ENCODE measurements around the gene FAM156A. TPM values are rescaled to one million over a fixed set of nuclear protein-coding genes. Genes with fewer than 3 reads are reported as not detected.
A peak's percentile ranks its signal among the peaks of the same experiment; 100 is the strongest.
"Not testable (repeated sequence)": the region's sequence is repeated elsewhere in the genome, so short reads cannot be mapped to it uniquely, and the experiment has no call there.

Gene FAM156A
- total RNA-seq, 2 experiments from 2014 or later: 22.7 to 23.7 TPM

DNA sequence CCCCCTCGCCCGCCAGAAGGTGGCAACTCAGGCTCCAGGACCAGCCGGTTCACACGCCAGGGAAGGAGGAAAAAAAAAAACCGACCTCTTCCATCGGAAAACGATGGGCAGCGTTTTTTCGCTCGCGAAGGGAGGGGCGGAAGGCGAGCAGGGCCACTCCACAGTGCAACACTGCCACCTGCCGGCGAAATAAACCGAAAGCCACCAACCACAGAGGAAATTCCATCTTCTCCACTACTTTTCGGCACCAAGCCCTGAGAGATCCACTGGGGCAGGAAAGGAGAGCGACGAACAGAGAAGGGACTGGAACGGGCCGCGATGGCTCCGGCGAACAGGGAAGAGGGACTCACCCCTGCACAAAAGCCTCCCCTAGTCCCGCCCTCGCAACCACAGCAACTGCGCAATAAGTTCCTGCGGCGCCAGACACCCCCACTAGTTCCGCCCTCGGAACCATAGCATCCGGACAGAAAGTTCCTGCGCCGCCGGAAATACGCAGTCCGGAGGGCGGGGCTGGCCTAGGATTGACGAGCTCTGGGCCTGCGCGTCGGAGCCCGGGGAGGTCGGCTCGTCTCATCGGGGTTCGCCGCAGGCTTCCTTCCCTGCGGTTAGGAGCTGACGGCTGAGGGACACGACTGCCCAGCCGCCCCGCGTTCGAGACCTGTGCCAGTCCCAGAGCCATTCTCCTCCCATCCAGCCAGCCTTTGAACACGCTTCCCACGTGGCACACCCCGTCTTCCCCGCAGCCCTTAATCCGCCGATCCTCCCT, 23.4 kb downstream of the FAM156A start:
- Mint-ChIP-seq H3K4me1 (peaks cover 5% of the 10 kb centered on the region), H3K36me3 (no peaks in the 10 kb centered on the region), H3K4me3 (peak overlapping the region; percentile 90), H3K27me3 (no peaks in the 10 kb centered on the region), H3K9me3 (no peaks in the 10 kb centered on the region), H3K27ac (peak overlapping the region; percentile 98)
- DNase-seq: peak; percentile 87

DNA sequence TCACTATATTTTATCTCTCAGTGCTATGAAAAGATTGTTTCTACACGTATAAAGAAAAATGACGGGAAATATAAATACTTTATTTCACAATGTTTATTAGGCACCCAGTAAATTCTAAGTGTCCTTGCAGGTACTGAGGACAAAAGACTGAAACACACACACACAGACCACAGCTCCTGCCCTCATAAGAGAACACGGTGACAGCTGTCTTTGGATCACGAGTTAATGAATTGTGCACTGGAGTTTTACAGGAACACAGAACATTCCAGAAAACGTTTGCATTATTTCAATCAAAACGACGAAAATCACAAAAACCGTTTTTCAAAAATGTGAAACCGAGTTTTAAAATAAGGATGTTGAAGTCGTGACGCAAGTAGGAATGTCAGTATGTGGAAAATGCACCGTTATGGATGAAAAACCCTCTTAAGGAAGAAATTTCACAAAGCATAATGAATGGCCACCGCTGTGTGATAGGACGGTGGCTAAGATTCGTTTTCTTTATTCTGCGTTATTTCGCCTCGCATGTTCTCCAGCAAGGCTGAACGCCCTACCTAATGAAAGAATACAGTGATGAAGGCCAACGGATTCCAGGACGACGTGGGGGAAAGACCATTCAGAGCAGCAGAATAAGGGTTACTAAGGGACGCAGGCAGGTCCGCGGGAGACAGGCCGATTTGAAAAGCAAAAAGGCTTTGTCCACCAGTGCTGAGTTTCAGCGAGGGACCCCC, 24.2 kb downstream of the FAM156A start:
- H3K9me3 Mint-ChIP-seq: no peaks in the 10 kb centered on the region

DNA sequence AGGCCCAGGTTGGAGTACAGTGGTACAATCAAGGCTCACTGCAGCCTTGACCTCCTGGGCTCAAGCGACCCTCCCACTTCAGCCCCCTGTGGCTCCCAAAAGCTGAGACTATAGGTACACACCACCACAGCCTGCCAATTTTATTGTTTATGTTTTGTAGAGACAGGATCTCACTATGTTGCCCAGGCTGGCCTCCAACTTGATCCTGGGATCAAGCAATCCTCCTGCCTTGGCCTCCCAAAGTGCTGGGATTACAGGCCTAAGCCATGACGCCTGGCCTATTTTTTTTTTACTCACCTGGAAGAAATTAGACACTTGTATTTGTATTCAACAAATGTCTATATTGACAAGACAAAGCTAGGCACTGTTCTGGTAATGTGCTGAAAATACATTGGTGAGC, 25.1 kb downstream of the FAM156A start:
- H3K36me3 Mint-ChIP-seq: no peaks in the 10 kb centered on the region
- no peak for DNase-seq
- peaks cover 3% of the 10 kb centered on the region for H3K27me3 Mint-ChIP-seq
- no peaks in the 10 kb centered on the region for H3K9me3 Mint-ChIP-seq
- H3K27ac Mint-ChIP-seq: no peak overlapping the region
- no peak overlapping the region for H3K4me3 Mint-ChIP-seq
- peaks cover 5% of the 10 kb centered on the region for H3K4me1 Mint-ChIP-seq

More for the DNA sequence above, 24.2 kb downstream of the FAM156A start:
- peak overlapping the region; percentile 98 for H3K27ac Mint-ChIP-seq
- DNase-seq: no peak
- no peaks in the 10 kb centered on the region for H3K36me3 Mint-ChIP-seq
- H3K27me3 Mint-ChIP-seq: peaks cover 1% of the 10 kb centered on the region
- H3K4me1 Mint-ChIP-seq: peaks cover 5% of the 10 kb centered on the region
- peak overlapping the region; percentile 90 for H3K4me3 Mint-ChIP-seq

DNA sequence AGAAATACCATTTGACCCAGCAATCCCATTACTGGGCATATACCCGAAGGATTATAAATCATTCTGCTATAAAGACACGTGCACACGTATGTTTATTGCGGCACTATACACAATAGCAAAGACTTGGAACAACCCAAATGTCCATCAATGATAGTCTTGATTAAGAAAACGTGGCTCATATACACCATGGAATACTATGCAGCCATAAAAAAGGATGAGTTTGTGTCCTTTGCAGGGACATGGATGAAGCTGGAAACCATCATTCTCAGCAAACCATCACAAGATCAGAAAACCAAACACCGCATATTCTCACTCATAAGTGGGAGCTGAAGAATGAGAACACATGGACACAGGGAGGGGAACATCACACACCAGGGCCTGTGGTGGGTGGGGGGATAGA, 28.1 kb downstream of the FAM156A start:
- not testable (repeated sequence) for H3K27ac Mint-ChIP-seq, H3K36me3 Mint-ChIP-seq, H3K4me1 Mint-ChIP-seq, DNase-seq, H3K4me3 Mint-ChIP-seq, H3K9me3 Mint-ChIP-seq, H3K27me3 Mint-ChIP-seq

DNA sequence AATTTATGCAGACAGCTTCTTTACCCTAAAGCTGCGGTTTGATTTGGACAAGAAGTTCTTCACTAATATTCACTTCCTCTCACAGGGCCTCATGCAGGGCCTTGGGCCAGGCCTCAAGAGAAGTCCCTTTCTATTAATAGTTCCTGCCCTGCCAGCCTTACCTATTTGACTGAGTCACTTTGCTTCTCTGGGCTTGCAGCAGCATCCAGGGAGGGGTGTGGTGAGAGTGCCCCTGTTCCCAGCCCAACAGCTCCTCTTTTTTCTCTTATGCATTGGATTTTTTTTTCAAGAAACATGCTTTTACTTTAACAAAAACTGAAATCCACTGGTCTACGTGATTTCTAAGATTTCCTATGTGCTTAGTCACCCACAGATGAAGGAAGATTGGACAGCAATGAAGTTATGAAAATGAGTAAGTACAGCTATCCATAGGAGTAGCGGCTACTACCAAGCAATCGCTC, 34.5 kb downstream of the FAM156A start:
- Mint-ChIP-seq H3K9me3 (no peaks in the 10 kb centered on the region), H3K36me3 (no peaks in the 10 kb centered on the region), H3K27me3 (no peaks in the 10 kb centered on the region), H3K4me3 (no peak overlapping the region), H3K4me1 (peaks cover 10% of the 10 kb centered on the region), H3K27ac (no peak overlapping the region)
- no peak for DNase-seq

DNA sequence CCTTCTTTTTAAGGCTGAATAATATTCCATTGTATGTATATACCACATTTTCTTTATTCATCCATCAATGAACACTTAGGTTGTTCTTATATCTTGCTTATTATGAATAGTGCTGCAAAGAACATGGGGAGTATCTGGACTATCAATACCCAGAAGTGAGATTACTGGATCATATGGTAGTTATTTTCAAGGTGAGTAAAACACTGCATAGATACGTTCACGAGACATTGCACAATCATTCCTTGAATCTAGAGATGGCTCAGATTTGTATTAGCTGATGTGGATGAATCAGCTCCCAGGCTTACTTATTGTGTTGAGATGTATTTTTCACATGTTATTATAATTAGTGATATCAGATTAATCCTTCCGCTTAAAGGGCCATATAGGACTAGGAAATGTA, 43.6 kb downstream of the FAM156A start:
- H3K4me3 Mint-ChIP-seq, DNase-seq, H3K27me3 Mint-ChIP-seq, H3K4me1 Mint-ChIP-seq, H3K27ac Mint-ChIP-seq, H3K36me3 Mint-ChIP-seq, H3K9me3 Mint-ChIP-seq: not testable (repeated sequence)

DNA sequence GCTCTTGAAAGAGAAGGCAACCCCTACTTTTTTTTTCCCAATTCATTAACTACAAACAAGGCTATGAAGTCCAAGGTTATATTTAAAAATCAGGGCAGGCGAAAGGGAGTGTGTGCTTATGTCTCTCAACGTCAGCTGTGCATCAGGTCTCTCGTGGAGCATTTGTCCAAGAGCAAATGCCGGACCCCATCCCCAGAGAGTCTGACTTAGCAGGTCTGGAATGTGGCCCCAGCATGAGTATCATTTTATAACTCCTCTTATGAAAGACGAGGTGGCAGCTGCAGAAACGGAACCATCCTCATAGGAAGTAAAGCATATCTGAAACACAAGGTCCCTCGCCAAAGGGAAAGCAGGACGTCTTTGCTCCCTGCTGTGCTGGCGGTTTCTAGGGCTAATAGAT, 44.6 kb downstream of the FAM156A start:
- not testable (repeated sequence) for H3K4me1 Mint-ChIP-seq, H3K36me3 Mint-ChIP-seq, H3K27ac Mint-ChIP-seq, H3K27me3 Mint-ChIP-seq, DNase-seq, H3K4me3 Mint-ChIP-seq, H3K9me3 Mint-ChIP-seq

DNA sequence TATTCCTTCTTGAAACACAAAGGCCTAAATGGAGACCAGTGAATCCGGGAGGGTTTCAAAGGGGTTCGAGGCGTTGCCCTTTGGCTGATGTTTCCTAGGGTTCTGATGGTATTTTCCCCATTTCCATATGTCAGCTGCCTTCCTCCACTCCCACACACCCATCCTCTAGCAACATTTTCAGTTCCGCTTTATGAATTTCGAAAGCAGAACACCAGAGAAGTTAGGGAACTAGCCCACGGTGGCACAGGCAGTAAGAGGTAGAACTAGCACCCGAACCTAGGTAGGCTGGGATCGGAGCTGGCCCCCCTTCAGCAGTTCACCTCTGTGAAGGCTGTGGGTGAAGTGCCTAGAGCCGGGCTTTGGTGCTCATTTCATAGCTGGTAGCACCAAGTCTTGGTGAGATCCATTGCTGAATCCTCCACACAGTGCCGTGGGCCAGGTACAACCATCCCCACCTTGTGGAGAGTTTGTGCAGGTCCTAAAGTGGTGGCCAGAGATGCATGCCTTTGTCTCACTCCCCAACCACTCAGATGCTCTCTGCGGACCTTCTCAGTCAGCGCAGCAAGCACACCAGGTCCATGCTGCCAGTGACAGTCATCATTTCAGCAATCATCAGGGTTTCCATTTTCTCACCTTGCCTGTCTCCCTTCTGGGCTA, 48.9 kb downstream of the FAM156A start:
- not testable (repeated sequence) for DNase-seq, H3K36me3 Mint-ChIP-seq, H3K4me1 Mint-ChIP-seq, H3K9me3 Mint-ChIP-seq, H3K27ac Mint-ChIP-seq, H3K4me3 Mint-ChIP-seq, H3K27me3 Mint-ChIP-seq

DNA sequence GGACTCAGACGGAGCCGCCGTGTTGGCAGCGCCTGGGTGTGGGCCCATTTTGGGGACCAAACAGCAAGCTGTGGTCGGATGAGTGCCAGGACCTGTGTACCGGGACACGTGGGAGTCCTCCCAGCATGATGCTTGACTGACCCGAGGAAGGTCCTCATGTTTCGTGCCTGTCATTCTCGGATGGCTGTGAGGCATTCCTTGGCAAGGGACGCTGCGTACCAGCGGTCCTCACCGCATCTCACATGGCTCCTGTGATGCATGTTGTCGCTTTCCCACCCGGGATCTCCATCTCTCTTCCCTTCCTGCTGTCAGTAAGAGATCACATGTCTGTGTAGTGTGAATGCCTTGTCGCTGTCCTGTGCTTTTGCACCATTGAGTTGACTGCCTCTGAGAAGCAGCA, 50.4 kb downstream of the FAM156A start:
- H3K9me3 Mint-ChIP-seq, H3K27ac Mint-ChIP-seq, H3K4me1 Mint-ChIP-seq, H3K27me3 Mint-ChIP-seq, H3K36me3 Mint-ChIP-seq, DNase-seq, H3K4me3 Mint-ChIP-seq: not testable (repeated sequence)

DNA sequence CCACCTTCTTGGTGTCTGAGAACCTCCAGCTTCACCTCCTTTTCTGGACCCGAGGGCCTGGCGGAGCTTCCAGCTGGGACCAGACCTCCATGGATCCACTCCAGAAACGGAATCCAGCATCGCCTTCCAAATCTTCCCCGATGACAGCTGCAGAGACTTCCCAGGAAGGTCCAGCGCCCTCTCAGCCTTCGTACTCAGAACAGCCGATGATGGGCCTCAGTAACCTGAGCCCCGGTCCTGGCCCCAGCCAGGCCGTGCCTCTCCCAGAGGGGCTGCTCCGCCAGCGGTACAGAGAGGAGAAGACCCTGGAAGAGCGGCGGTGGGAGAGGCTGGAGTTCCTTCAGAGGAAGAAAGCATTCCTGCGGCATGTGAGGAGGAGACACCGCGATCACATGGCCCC, 51.2 kb downstream of the FAM156A start:
- H3K4me1 Mint-ChIP-seq, H3K4me3 Mint-ChIP-seq, H3K36me3 Mint-ChIP-seq: not testable (repeated sequence)

DNA sequence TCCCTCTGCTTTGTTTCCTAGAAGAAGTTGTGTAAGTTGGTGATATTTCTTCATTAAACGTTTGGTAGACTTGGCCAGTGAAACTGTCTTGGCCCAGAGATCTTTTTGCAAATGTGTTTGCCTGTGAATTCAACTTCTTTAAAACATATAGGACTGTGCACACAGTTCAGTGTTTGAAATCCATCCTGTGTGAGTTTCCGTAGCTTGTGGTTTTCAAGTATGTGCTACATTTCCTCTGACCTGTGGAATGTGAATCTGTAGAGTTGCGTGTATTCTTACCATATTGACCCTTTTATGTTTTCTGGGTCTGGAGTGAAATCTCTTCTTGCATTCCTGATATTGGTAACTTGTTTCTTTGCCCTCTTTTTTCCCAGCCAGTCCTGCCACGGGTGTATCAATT, 52.2 kb downstream of the FAM156A start:
- DNase-seq, H3K36me3 Mint-ChIP-seq, H3K27ac Mint-ChIP-seq, H3K9me3 Mint-ChIP-seq, H3K27me3 Mint-ChIP-seq, H3K4me3 Mint-ChIP-seq, H3K4me1 Mint-ChIP-seq: not testable (repeated sequence)

More for the DNA sequence above, 51.2 kb downstream of the FAM156A start:
- H3K9me3 Mint-ChIP-seq, H3K27ac Mint-ChIP-seq, DNase-seq, H3K27me3 Mint-ChIP-seq: not testable (repeated sequence)

DNA sequence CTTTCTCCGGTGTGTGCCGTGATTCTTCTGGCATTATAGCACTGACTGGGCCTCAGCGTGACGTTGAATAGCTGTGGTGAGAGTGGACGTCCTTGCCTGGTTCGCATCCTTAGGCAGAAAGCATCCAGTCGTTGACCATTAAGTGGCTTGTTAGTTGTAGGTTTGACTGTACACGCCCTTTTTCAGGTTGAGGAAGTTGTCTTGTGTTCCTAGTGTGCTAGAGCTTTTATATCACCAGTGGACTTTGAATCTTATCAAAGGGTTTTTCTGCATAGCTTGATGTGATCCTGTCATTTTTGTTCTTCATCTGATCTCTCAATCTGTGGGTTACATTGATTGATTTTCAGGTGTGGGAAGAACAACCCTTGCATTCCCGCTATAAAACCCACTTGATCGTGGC, 52.8 kb downstream of the FAM156A start:
- H3K4me1 Mint-ChIP-seq, H3K36me3 Mint-ChIP-seq, H3K9me3 Mint-ChIP-seq, H3K4me3 Mint-ChIP-seq, DNase-seq, H3K27ac Mint-ChIP-seq, H3K27me3 Mint-ChIP-seq: not testable (repeated sequence)

Other genes starting within 250 kb of the FAM156A start
- gene SSX2B, start 207.3 kb downstream of the FAM156A start, total RNA-seq: not detected
- gene SPANXN5, start 161.1 kb downstream of the FAM156A start, total RNA-seq: not detected
- not detected for gene XAGE5, start 147.2 kb downstream of the FAM156A start, total RNA-seq
- not detected for gene XAGE3, start 90.4 kb downstream of the FAM156A start, total RNA-seq
- gene FAM156B, start 61.2 kb downstream of the FAM156A start, total RNA-seq: 10 to 100 TPM; 15.8 to 17.0 TPM
- under 1 TPM; 0.56 to 0.64 TPM for gene GPR173, start 90.3 kb upstream of the FAM156A start, total RNA-seq
- 10 to 100 TPM; 46.7 to 52.7 TPM for gene TSPYL2, start 123.8 kb upstream of the FAM156A start, total RNA-seq
- gene KANTR, start 135.6 kb upstream of the FAM156A start, total RNA-seq: 1 to 10 TPM; 6.3 to 6.4 TPM